Measurements from ENCODE around the gene SRSF9.
"Not testable (repeated sequence)": the region's sequence is repeated elsewhere in the genome, so short reads cannot be mapped to it uniquely, and the experiment has no call there.

Gene SRSF9, protein sequence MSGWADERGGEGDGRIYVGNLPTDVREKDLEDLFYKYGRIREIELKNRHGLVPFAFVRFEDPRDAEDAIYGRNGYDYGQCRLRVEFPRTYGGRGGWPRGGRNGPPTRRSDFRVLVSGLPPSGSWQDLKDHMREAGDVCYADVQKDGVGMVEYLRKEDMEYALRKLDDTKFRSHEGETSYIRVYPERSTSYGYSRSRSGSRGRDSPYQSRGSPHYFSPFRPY

DNA sequence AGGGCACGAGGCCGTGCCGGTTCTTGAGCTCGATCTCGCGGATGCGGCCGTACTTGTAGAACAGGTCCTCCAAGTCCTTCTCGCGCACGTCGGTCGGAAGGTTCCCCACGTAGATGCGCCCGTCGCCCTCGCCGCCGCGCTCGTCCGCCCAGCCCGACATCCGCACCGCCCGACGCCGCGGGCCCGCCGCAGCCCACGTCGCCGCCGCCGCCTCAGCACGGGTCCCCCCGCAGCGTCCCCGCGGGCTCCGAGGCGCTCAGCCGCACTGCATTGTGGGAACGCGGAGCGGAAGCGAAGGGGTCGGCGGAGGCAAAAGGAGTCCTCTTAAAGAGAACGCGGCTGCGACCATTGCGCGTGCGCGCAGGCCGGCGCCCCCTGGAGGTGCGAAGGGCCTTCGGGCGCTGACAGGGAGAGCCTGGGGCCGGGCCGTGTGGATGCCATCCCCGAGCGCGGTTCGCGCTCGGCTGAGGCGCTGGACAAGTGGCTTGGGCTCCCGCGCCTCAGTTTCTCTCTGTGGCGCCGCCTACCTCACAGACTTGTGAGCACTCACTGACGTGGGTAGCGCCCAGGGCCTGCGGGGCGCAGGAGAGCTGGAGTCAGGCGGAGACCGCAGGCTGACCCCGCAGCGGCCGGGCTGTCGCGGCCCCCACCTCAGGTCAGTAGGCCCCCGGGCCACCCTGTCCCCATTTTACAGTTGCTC, at the start of gene SRSF9:
Gene SRSF9, minus strand, starts transcription at position 299 of the 700 bp plus-strand sequence. Its CDS starts 139 bp downstream, at position 160.
- Mint-ChIP-seq H3K4me3 (peak within 1 kb of the TSS; percentile 94), H3K4me1 (peaks cover 58% of the 10 kb centered on the region), H3K9me3 (no peaks in the 10 kb centered on the region), H3K27me3 (no peaks in the 10 kb centered on the region), H3K27ac (peak within 1 kb of the TSS; percentile 89), H3K36me3 (ENCODE audit: low read depth) (peaks cover 28% of the 10 kb centered on the region)
- peak; percentile 99 for DNase-seq
- peak; percentile 96 for ATAC-seq

DNA sequence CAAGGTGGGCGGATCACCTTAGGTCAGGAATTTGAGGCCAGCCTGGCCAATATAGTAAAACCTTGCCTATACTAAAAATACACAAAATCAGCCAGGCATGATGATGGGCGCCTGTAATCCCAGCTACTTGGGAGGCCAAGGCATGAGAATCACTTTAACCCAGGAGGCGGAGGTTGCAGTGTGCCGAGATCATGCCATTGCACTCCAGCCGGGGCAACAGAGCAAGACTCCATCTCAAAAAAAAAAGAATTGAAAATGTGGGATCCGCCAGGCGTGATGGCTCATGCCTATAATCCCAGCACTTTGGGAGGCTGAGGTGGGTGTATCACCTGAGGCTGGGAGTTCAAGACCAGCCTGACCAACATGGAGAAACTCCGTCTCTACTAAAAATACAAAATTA, 49.8 kb upstream of the SRSF9 start:
- not testable (repeated sequence) for H3K4me3 Mint-ChIP-seq, H3K27me3 Mint-ChIP-seq, H3K9me3 Mint-ChIP-seq, H3K27ac Mint-ChIP-seq, H3K4me1 Mint-ChIP-seq, DNase-seq, ATAC-seq
- peaks cover 18% of the 10 kb centered on the region for H3K36me3 Mint-ChIP-seq (ENCODE audit: low read depth)

DNA sequence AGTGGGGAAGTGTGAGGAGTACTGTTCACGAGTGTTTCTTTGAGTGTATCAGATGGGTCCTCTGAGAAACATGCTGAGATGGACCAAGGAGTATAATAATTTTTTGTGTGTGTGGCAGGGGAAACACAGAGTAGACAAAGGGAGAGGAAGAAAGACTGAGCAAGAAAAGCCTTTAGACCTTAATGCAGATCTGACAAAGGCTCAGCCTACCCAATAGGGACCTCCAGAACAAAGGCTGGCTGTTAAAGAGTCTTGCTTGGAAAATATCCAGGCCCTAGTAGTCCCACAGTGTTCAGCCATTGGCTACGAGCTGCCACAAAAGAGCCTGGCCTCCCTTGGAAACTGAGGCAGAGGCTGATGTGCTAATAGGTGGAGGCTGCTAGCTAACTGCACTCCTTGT, 45.9 kb upstream of the SRSF9 start:
- Mint-ChIP-seq H3K4me1 (no peaks in the 10 kb centered on the region), H3K27ac (no peak overlapping the region), H3K36me3 (ENCODE audit: low read depth) (peaks cover 19% of the 10 kb centered on the region), H3K9me3 (no peaks in the 10 kb centered on the region), H3K27me3 (no peaks in the 10 kb centered on the region), H3K4me3 (no peak overlapping the region)
- DNase-seq (no peak), ATAC-seq (no peak)

DNA sequence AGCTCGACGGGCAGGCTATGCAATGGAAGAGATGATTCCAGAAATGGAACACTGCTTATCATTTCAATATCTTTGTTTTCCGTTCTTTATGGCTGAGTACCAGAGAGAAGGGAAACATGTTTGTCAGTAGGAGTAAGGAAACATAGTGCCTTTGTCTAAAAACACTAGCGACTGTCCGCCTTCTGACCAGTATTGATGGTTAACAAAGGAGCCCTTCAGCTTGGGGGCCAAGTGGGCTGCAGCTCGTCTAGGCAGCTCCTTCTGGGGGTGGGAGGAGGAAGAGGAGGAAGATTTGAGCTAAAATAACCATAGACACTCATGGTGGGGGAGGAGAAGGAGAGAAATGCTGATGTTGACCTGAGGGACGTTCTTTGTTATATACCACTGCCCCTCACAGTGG, 44.5 kb upstream of the SRSF9 start:
- Mint-ChIP-seq H3K9me3 (no peaks in the 10 kb centered on the region), H3K4me3 (no peak overlapping the region), H3K27me3 (no peaks in the 10 kb centered on the region), H3K36me3 (ENCODE audit: low read depth) (peaks cover 19% of the 10 kb centered on the region), H3K4me1 (no peaks in the 10 kb centered on the region), H3K27ac (no peak overlapping the region)
- ATAC-seq, result no peak
- no peak for DNase-seq

DNA sequence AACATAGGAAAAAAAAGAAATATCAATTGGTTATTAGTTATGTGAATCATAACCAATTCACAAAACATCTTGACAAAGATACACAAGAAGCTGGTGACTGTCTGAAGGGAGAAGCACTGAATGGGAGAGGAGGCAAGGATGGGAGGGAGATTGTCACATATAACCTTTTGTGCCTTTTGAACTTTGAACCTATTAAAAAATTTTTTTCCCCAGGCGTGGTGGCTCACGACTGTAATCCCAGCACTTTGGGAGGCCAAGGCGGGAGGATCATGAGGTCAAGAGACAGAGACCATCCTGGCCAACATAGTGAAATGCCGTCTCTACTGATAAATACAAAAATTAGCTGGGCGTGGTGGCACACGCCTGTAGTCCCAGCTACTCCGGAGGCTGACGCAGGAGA, 39.0 kb upstream of the SRSF9 start:
- ATAC-seq (no peak), DNase-seq (no peak)
- no peak overlapping the region for H3K27ac Mint-ChIP-seq
- no peak overlapping the region for H3K4me3 Mint-ChIP-seq
- H3K9me3 Mint-ChIP-seq, result no peaks in the 10 kb centered on the region
- H3K27me3 Mint-ChIP-seq, result no peaks in the 10 kb centered on the region
- H3K36me3 Mint-ChIP-seq (ENCODE audit: low read depth), result peaks cover 14% of the 10 kb centered on the region
- H3K4me1 Mint-ChIP-seq, result no peaks in the 10 kb centered on the region

DNA sequence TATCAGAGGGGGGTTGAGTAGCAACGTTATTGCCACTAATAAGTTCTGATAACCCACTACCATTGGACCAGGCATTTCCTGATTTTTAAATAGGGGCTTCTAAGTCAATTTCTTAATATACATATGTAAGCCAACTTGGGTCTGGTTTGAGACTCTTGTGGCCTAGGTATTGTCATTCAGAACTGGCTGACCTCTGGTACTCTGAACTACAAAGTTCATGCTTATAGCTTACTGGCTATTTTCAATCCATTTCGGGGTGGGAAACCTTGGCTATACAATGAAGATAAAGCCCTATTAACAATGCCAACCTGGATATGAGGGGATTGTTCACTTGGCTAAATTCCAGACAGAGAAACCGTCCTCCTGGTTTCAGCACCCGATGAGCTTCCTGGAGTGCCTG, 35.0 kb upstream of the SRSF9 start:
- no peak overlapping the region for H3K27ac Mint-ChIP-seq
- no peaks in the 10 kb centered on the region for H3K9me3 Mint-ChIP-seq
- no peak overlapping the region for H3K4me3 Mint-ChIP-seq
- no peaks in the 10 kb centered on the region for H3K4me1 Mint-ChIP-seq
- no peaks in the 10 kb centered on the region for H3K27me3 Mint-ChIP-seq
- ATAC-seq, result no peak
- peaks cover 23% of the 10 kb centered on the region for H3K36me3 Mint-ChIP-seq (ENCODE audit: low read depth)
- no peak for DNase-seq

DNA sequence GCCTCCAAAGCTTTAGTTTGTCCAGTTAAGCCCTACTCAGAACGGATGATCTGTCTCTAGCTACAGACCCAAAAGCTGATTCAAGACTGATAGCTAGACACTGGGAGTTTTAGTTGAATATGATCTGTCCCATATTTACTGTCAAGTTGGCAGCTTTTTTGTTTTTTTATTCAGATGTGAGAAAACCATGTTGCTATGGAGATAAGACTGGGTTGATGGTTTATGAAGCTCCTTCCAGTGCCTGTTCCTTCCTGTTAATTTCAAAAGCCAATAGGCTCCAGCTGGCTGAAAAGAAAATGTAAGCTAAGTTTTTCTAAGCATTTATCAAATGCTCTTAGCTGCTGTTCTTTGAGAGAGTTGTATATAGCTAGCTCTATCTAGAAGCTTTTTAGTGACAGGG, 31.0 kb upstream of the SRSF9 start:
- Mint-ChIP-seq H3K36me3 (ENCODE audit: low read depth) (peaks cover 41% of the 10 kb centered on the region), H3K27ac (peak overlapping the region; percentile 2)
- no peak for ATAC-seq

DNA sequence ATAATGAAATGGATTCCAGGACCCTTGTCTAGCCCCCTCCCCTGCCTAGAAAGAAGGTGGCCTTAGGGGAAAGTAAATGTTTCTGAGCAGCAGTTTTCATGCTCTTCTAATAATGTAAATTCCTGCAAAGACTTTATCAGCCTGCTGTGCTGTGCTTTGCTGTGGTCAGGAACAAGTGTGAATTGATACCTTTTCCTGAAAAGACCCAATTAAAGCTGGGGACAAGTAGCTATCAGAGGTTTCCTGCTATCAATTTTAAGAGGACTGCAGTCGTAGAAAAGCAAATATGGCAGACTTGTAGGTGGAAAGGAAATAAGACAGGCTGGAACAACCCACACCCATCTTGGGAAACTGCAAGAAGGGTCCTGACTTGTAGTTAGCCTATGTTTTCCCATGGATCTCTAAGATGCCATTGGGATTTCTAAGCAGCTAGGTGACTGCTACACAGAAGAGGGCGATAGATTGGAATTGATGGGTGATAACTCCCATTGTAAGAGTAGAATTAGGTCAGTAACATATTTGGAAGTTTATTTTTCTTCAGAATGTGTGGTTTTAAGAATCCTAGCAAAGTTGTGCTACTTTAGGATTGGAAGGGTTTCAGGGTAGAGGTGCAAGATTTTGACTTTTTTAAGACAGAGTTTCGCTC, 29.4 kb upstream of the SRSF9 start:
- Mint-ChIP-seq H3K27ac (no peak overlapping the region), H3K4me1 (peaks cover 24% of the 10 kb centered on the region), H3K27me3 (peaks cover 2% of the 10 kb centered on the region), H3K4me3 (no peak overlapping the region), H3K9me3 (no peaks in the 10 kb centered on the region), H3K36me3 (ENCODE audit: low read depth) (peaks cover 40% of the 10 kb centered on the region)
- DNase-seq (no peak), ATAC-seq (no peak)

More for the DNA sequence above, 31.0 kb upstream of the SRSF9 start:
- Mint-ChIP-seq H3K4me1 (peaks cover 16% of the 10 kb centered on the region), H3K27me3 (peaks cover 2% of the 10 kb centered on the region), H3K9me3 (no peaks in the 10 kb centered on the region), H3K4me3 (no peak overlapping the region)
- DNase-seq, result no peak

DNA sequence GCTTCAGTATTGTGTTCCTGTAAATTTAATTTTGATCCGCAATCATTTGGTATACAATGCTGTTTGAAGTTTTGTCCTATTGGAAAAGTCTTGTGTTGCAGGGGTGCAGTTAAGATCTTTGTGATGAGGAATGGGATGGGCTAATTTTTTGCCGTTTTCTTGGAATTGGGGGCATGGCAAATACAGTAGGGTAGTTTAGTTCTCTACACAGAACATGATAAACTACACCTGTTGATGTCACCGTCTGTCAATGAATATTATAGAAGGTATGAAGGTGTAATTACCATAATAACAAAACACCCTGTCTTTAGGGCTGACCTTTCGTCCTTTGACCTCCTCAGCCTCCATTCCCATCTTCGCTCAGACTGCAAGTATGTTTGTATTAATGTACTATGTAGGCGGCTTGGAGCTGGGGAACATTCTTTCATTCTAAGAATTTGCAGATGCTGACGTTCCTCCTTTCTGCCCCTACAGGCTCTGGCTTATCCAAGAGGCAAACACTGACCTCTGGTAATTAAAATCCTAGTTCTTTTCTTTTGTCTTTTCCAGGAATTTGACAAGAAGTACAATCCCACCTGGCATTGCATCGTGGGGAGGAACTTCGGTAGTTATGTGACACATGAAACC, 28.1 kb upstream of the SRSF9 start:
- no peak for ATAC-seq
- H3K27ac Mint-ChIP-seq, result peak overlapping the region; percentile 94

DNA sequence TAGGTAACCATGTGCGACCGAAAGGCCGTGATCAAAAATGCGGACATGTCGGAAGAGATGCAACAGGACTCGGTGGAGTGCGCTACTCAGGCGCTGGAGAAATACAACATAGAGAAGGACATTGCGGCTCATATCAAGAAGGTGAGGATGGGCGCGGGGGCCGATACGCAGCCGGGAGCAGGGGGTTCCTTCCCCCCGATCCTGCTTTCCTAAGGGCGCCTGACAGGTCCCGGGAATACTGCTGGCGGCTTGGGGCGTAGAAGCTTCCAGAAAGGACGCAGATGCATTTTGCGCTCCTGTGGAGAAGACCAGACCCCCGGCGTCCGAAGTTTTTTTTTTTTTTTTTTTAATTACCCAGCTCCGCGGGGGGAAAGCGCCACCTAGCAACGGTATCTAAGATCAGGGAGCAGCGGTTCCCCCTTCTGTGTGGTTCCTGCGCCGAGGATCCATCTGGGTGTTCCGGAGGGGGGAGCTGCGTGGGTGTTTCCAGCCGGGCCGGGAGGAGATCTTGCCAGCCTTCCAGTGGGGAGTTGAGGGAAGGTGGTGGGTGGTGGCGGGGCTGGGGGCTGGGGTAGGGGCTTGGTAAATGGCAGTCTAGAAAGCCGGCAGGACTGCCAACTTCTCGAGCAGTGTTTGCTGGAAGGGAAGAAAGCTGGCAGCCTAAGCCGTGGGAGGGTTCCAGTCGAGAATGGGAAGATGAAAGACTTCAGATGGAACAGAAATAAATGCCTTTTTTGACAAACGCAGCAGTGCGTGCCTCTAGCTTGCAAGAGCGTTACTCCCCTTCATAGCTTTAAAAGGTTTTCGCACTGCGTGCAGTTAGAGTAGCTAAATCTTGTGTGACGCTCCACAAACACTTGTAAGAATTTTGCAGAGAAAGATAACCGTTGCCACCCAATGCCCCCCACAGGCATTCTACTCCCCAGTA, 27.1 kb upstream of the SRSF9 start:
- Mint-ChIP-seq H3K36me3 (ENCODE audit: low read depth) (peaks cover 29% of the 10 kb centered on the region), H3K27me3 (peaks cover 2% of the 10 kb centered on the region), H3K27ac (peak overlapping the region; percentile 94), H3K9me3 (no peaks in the 10 kb centered on the region), H3K4me1 (peaks cover 24% of the 10 kb centered on the region), H3K4me3 (peak overlapping the region; percentile 96)
- DNase-seq (peak; percentile 60), ATAC-seq (peak; percentile 20)

More for the DNA sequence above, 28.1 kb upstream of the SRSF9 start:
- Mint-ChIP-seq H3K9me3 (no peaks in the 10 kb centered on the region), H3K4me1 (peaks cover 24% of the 10 kb centered on the region), H3K27me3 (peaks cover 2% of the 10 kb centered on the region), H3K4me3 (peak overlapping the region; percentile 96), H3K36me3 (ENCODE audit: low read depth) (peaks cover 30% of the 10 kb centered on the region)
- DNase-seq, result no peak

DNA sequence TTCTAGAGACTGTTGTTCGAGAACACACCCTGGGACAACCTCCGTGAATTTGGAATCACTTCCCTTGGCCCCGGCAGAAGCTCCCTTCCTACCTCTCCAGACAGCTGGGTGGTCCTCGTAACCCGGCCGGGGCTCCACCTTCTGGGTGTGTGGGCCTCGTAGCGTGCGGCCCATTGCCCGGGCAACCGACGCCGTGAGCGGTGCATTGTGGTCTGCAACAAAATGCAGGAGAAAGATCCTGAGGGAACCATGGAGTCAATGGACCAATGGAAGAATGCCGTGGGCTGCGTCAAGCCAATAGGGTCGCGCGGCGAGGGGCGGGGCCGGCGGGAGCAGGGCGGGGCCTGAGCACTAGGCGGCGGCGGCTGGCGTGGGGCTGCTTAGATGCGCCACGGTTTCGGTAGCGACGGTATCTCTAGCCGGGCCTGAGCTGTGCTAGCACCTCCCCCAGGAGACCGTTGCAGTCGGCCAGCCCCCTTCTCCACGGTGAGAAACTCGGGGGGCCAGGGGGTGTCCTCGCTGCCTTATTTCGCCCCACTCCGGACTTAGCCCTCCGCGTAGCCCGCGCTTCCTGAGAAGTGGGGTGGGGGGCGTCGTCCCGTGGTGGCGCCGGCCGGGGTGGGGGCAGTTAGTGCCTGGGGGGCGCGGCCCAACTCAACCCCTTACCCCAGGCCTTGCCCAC, 26.3 kb upstream of the SRSF9 start, which contains the start of gene DYNLL1:
Gene DYNLL1, plus strand, starts transcription at position 383 of the 682 bp plus-strand sequence. CDS start 309 bp downstream, outside the sequence.
- Mint-ChIP-seq H3K4me3 (peak within 1 kb of the TSS; percentile 96), H3K36me3 (ENCODE audit: low read depth) (peaks cover 29% of the 10 kb centered on the region), H3K27me3 (peaks cover 2% of the 10 kb centered on the region), H3K9me3 (no peaks in the 10 kb centered on the region), H3K4me1 (peaks cover 24% of the 10 kb centered on the region), H3K27ac (peak within 1 kb of the TSS; percentile 94)
- ATAC-seq (peak; percentile 97), DNase-seq (peak; percentile 99)

DNA sequence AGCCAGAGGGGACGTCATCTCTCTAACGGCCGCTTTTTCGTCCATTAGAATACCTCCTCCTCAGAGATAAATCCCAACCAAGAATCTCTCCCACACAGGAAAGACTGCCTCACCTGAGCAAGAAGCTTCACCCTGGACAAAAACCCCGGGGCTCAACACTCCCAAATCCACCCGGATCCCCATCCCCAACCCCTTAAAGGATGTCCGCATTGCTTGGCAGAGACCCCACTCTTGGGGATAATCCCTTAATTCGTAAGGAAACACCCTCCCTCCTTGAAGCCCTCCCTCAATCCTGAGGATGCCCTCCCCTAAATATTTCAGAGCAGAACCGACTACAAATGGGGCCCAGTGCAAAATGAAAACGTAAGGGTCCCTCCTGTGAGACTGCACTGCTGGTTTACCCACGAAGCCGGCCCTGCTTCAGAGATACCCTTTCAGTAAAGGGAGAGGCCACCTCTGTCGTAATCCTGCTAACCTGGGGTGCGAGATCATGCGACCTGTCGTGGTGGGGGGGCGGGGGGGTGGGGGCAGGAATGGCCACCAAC, 25.7 kb upstream of the SRSF9 start:
- Mint-ChIP-seq H3K4me3 (peak overlapping the region; percentile 96), H3K4me1 (peaks cover 24% of the 10 kb centered on the region), H3K9me3 (no peaks in the 10 kb centered on the region), H3K36me3 (ENCODE audit: low read depth) (peaks cover 27% of the 10 kb centered on the region), H3K27ac (peak overlapping the region; percentile 94), H3K27me3 (peaks cover 2% of the 10 kb centered on the region)
- peak; percentile 4 for ATAC-seq
- DNase-seq, result peak; percentile 10

DNA sequence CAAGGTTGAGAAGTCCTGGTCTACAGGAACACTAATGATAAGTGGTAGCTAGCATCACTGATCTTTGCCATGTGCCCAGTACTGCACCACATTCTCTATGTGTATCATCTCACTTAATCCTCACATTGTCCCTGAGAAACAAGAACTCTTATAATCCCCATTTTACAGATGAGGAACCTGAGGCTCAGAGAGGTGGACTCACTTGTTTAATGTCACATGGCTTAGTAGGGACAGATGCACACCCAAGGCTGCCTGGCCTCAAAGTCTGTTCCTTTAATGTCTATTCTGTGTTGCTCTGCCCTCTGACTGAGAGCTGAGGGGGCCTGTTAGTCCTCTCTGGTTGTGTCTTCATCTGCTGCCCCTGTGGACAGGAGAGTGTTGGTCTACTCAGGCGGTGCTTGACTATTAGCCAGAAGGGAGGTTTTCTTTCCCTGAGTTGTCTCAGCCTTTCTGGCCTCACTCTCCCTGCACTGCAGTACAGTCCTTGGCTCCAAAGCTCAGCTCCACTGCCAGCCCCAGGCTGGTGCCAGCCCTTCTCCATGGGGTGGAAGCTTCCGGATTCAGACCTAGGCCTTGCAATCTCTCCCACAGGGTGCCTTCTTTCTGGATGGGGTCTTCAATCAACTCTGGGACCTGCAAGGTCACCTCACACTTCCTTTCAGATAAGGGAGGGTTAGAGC, 21.4 kb upstream of the SRSF9 start:
- Mint-ChIP-seq H3K4me3 (no peak overlapping the region), H3K4me1 (peaks cover 11% of the 10 kb centered on the region), H3K9me3 (no peaks in the 10 kb centered on the region), H3K36me3 (ENCODE audit: low read depth) (no peaks in the 10 kb centered on the region), H3K27me3 (peaks cover 2% of the 10 kb centered on the region), H3K27ac (no peak overlapping the region)
- DNase-seq, result no peak
- no peak for ATAC-seq

Measured in activated naive CD8-positive, alpha-beta T cell treated with anti-CD3 and anti-CD28 coated beads, Interleukin-2, amount 50 U/mL, for 24 hours (primary cell).